K562 (cell line): ENCODE data around the gene ARMC7. TPM values are rescaled to one million over a fixed set of nuclear protein-coding genes. Genes with fewer than 3 reads are reported as not detected.

Experiments
- CBFB ChIP-seq: sonication (generic); formaldehyde crosslinking; IDR thresholded peaks from 2 replicates; pipeline ENCODE4 v1.4.0; 2020; ENCODE audit warnings: mild to moderate bottlenecking, missing genetic modification reagents
- HNRNPK ChIP-seq: fragments of 200-400 bp; formaldehyde crosslinking; IDR thresholded peaks from one replicate; pipeline ENCODE4 v1.6.1; 2018; ENCODE audit warnings: mild to moderate bottlenecking, low read depth, low read length; ENCODE audit not compliant: poor library complexity, severe bottlenecking
- KDM1A ChIP-seq, 2 experiments: fragments of 450-650 bp; IDR thresholded peaks; 2 replicates each; pipeline ENCODE4 v1.6.1; 2016; ENCODE audit warnings: mild to moderate bottlenecking in 2 of 2
- MTA1 ChIP-seq: fragments of 450-650 bp; IDR thresholded peaks from 2 replicates; pipeline ENCODE4 v1.6.1; 2017; ENCODE audit warnings: borderline replicate concordance
- NR2F6 ChIP-seq: fragments of 450-650 bp; formaldehyde crosslinking; IDR thresholded peaks from 2 replicates; pipeline ENCODE4 v1.4.0; 2020; ENCODE audit warnings: mild to moderate bottlenecking
- PTRF ChIP-seq: fragments of 450-650 bp; IDR thresholded peaks from 2 replicates; pipeline ENCODE4 v1.6.1; 2016; ENCODE audit warnings: mild to moderate bottlenecking, missing genetic modification characterization, missing compliant biosample characterization
- RBFOX2 ChIP-seq: fragments of 200-400 bp; formaldehyde crosslinking; IDR thresholded peaks from 2 replicates; pipeline ENCODE4 v1.6.1; 2017; ENCODE audit warnings: low read depth, mild to moderate bottlenecking, low read length, moderate library complexity
- SIN3B ChIP-seq: fragments of 450-650 bp; IDR thresholded peaks from 2 replicates; pipeline ENCODE4 v1.6.1; 2017; ENCODE audit warnings: low read depth, mild to moderate bottlenecking, moderate library complexity
- SNAPC5 ChIP-seq: fragments of 250-450 bp; sonication (Bioruptor Pico); IDR thresholded peaks from 2 replicates; pipeline ENCODE4 v1.8.0; 2021; ENCODE audit warnings: moderate library complexity, mild to moderate bottlenecking, inconsistent platforms
- ZBTB11 ChIP-seq, 3 experiments: fragments of 200-800 bp in 1 of 3; fragments of 250-450 bp in 1 of 3; fragments of 450-650 bp in 1 of 3; sonication (Bioruptor Pico) in 1 of 3; sonication (Bioruptor generic) in 1 of 3; formaldehyde crosslinking in 1 of 3; IDR thresholded peaks; 2 replicates each; pipeline versions ENCODE4 v1.6.1 to v1.8.0; 2016 to 2022; ENCODE audit warnings: mild to moderate bottlenecking in 2 of 3, missing genetic modification characterization in 2 of 3, missing compliant biosample characterization in 1 of 3, moderate library complexity in 1 of 3
- ZBTB17 ChIP-seq: fragments of 450-650 bp; formaldehyde crosslinking; IDR thresholded peaks from 2 replicates; pipeline ENCODE4 v1.4.0; 2020; ENCODE audit warnings: mild to moderate bottlenecking
- ZNF586 ChIP-seq: fragments of 450-650 bp; formaldehyde crosslinking; conservative IDR thresholded peaks from 2 replicates; pipeline ENCODE4 v1.4.0; 2020; ENCODE audit warnings: mild to moderate bottlenecking, moderate library complexity
- polyA plus RNA-seq, 8 experiments: library from polyadenylated mRNA; depleted of rRNA in 4 of 8; stranded (reverse) in 5 of 8; unstranded in 3 of 8; fragments of >200 nt; fragmentation: Nextera tagmentation in 2 of 8; fragmentation: Illumina TruSeq in 1 of 8; extraction: Ambion mirVana in 2 of 8; extraction: Trizol in 1 of 8; gene quantifications; 2 replicates each; pipeline versions ENCODE4 v1.2.1 to v1.2.3, GENCODE V29; 2011 to 2014; ENCODE audit warnings: inconsistent platforms in 1 of 8, missing spikeins in 1 of 8
- total RNA-seq, 7 experiments: library from RNA; depleted of rRNA in 6 of 7; stranded (reverse); fragments of >200 nt in 6 of 7; fragmentation: Illumina TruSeq in 2 of 7; extraction: Trizol in 2 of 7; gene quantifications; 2 replicates each; pipeline versions ENCODE4 v1.2.1 to v1.2.3, GENCODE V29; 2011 to 2021; ENCODE audit warnings: low replicate concordance in 1 of 7
- TF ChIP-seq, protein P1 (sequence below): IDR thresholded peaks from 2 replicates; pipeline ENCODE4 v1.6.1; 2011; ENCODE audit not compliant: insufficient read length; ENCODE audit errors: extremely low read depth
- TF ChIP-seq, protein P2 (sequence below): fragments of 450-650 bp; IDR thresholded peaks from 2 replicates; pipeline ENCODE4 v1.6.1; 2017; ENCODE audit warnings: antibody characterized with exemption
- TF ChIP-seq, protein P3 (sequence below): sonication (generic); formaldehyde crosslinking; IDR thresholded peaks from 2 replicates; pipeline ENCODE4 v1.8.0; 2022; ENCODE audit warnings: mild to moderate bottlenecking, missing genetic modification reagents

ARMC7 gene
- total and polyA plus RNA-seq, 9 of the 15 experiments (the other 6 are each of a cell fraction or from before 2014, with no cell fraction given) = 1.4 to 15.2 (median 5.9) TPM

- TF ChIP-seq RBFOX2 (peak; percentile 100), SIN3B (peak; percentile 80), MTA1 (0 out of 2 replicates have a peak, but pooled peaks have one; percentile 15), ZBTB17 (CRISPR knock-in tag) (no peak), KDM1A (IDR thresholded peaks at IDR 0.05) (peak; percentile 56 to 63; a peak in 3 of 4 replicates), ZBTB11 (CRISPR knock-in tag; IDR thresholded peaks at IDR 0.05) (peak in 1 of 3 experiments; percentile 83; a peak in 2 of 6 replicates), ZNF586 (no peak), HNRNPK (no peak), SNAPC5 (no peak), PTRF (tag) (no peak), CBFB (no peak), NR2F6 (CRISPR knock-in tag) (no peak)
- TF ChIP-seq, protein P1, sequence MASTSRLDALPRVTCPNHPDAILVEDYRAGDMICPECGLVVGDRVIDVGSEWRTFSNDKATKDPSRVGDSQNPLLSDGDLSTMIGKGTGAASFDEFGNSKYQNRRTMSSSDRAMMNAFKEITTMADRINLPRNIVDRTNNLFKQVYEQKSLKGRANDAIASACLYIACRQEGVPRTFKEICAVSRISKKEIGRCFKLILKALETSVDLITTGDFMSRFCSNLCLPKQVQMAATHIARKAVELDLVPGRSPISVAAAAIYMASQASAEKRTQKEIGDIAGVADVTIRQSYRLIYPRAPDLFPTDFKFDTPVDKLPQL = peak; percentile 85
- TF ChIP-seq, protein P2, sequence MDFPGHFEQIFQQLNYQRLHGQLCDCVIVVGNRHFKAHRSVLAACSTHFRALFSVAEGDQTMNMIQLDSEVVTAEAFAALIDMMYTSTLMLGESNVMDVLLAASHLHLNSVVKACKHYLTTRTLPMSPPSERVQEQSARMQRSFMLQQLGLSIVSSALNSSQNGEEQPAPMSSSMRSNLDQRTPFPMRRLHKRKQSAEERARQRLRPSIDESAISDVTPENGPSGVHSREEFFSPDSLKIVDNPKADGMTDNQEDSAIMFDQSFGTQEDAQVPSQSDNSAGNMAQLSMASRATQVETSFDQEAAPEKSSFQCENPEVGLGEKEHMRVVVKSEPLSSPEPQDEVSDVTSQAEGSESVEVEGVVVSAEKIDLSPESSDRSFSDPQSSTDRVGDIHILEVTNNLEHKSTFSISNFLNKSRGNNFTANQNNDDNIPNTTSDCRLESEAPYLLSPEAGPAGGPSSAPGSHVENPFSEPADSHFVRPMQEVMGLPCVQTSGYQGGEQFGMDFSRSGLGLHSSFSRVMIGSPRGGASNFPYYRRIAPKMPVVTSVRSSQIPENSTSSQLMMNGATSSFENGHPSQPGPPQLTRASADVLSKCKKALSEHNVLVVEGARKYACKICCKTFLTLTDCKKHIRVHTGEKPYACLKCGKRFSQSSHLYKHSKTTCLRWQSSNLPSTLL = no peak
- TF ChIP-seq, protein P3, sequence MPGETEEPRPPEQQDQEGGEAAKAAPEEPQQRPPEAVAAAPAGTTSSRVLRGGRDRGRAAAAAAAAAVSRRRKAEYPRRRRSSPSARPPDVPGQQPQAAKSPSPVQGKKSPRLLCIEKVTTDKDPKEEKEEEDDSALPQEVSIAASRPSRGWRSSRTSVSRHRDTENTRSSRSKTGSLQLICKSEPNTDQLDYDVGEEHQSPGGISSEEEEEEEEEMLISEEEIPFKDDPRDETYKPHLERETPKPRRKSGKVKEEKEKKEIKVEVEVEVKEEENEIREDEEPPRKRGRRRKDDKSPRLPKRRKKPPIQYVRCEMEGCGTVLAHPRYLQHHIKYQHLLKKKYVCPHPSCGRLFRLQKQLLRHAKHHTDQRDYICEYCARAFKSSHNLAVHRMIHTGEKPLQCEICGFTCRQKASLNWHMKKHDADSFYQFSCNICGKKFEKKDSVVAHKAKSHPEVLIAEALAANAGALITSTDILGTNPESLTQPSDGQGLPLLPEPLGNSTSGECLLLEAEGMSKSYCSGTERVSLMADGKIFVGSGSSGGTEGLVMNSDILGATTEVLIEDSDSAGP (CRISPR knock-in tag) = no peak
Observed at GRCh38 chr17:75154195-75155106, 44.7 kb downstream of the ARMC7 start, which contains the start of gene JPT1 (continued).
